SJSA1 (cell line): ENCODE measurements around the gene EEF1A2. TPM values are rescaled to one million over a fixed set of nuclear protein-coding genes. Genes with fewer than 3 reads are reported as not detected.

ENCODE experiments used
- DNase-seq, 2 experiments: peaks; one replicate each; pipeline ENCODE4 v3.0.0-alpha.2; 2015 to 2020; ENCODE audit warnings: low spot score in 2 of 2, low read depth in 1 of 2
- H3K27ac ChIP-seq: fragments of 250-450 bp; sonication (Bioruptor Pico); 2 replicates; pipeline ENCODE4 v1.5.1; 2020; ENCODE audit warnings: mild to moderate bottlenecking, moderate library complexity
- H3K27me3 ChIP-seq: fragments of 250-450 bp; sonication (Bioruptor Pico); replicated peaks from 2 replicates; pipeline ENCODE4 v1.5.1; 2020; ENCODE audit warnings: mild to moderate bottlenecking, moderate library complexity
- H3K36me3 ChIP-seq: fragments of 250-450 bp; sonication (Bioruptor Pico); 2 replicates; pipeline ENCODE4 v1.5.1; 2020; ENCODE audit warnings: mild to moderate bottlenecking
- H3K4me1 ChIP-seq: fragments of 250-450 bp; sonication (Bioruptor Pico); replicated peaks from 2 replicates; pipeline ENCODE4 v1.6.1; 2021; ENCODE audit warnings: mild to moderate bottlenecking
- H3K4me3 ChIP-seq: fragments of 250-450 bp; sonication (Bioruptor Pico); 2 replicates; pipeline ENCODE4 v1.5.1; 2020; ENCODE audit warnings: mild to moderate bottlenecking
- H3K9me3 ChIP-seq: fragments of 250-450 bp; sonication (Bioruptor Pico); replicated peaks from 2 replicates; pipeline ENCODE4 v1.5.1; 2020; ENCODE audit warnings: mild to moderate bottlenecking
- total RNA-seq: library from RNA; depleted of rRNA; stranded (reverse); fragments of >200 nt; shearing (Covaris generic); gene quantifications from 2 replicates; pipeline ENCODE4 v1.2.3, GENCODE V29; 2014

Gene EEF1A2
- total RNA-seq, 1 experiment from 2014 or later = 13.0 TPM

- Histone ChIP-seq H3K36me3 (no peaks in the 10 kb centered on the region), H3K4me1 (peaks cover 20% of the 10 kb centered on the region), H3K27me3 (peaks cover 20% of the 10 kb centered on the region), H3K9me3 (no peaks in the 10 kb centered on the region), H3K27ac (no peak overlapping the region), H3K4me3 (no peak overlapping the region)
- DNase-seq = peak; percentile 60 to 71
Observed at GRCh38 chr20:63495741-63496595, 2.9 kb downstream of the EEF1A2 start.

GRCh38 chr20:63495167-63495720 is 3.6 kb downstream of the EEF1A2 start:
- H3K36me3 ChIP-seq = no peaks in the 10 kb centered on the region
- no peak overlapping the region for H3K4me3 ChIP-seq
- peaks cover 20% of the 10 kb centered on the region for H3K27me3 ChIP-seq
- H3K9me3 ChIP-seq = no peaks in the 10 kb centered on the region
- peaks cover 20% of the 10 kb centered on the region for H3K4me1 ChIP-seq
- H3K27ac ChIP-seq = no peak overlapping the region
- no peak for DNase-seq

GRCh38 chr20:63494420-63495166 is 4.3 kb downstream of the EEF1A2 start:
- DNase-seq = no peak
- no peaks in the 10 kb centered on the region for H3K9me3 ChIP-seq
- no peak overlapping the region for H3K27ac ChIP-seq

GRCh38 chr20:63494084-63494419 is 4.8 kb downstream of the EEF1A2 start:
- no peak overlapping the region for H3K4me3 ChIP-seq
- H3K36me3 ChIP-seq = no peaks in the 10 kb centered on the region
- H3K4me1 ChIP-seq = peaks cover 17% of the 10 kb centered on the region
- no peak overlapping the region for H3K27ac ChIP-seq
- H3K27me3 ChIP-seq = peaks cover 12% of the 10 kb centered on the region
- no peak for DNase-seq
- H3K9me3 ChIP-seq = no peaks in the 10 kb centered on the region

More at GRCh38 chr20:63494420-63495166, 4.3 kb downstream of the EEF1A2 start:
- no peak overlapping the region for H3K4me3 ChIP-seq
- peaks cover 20% of the 10 kb centered on the region for H3K4me1 ChIP-seq
- peaks cover 16% of the 10 kb centered on the region for H3K27me3 ChIP-seq
- no peaks in the 10 kb centered on the region for H3K36me3 ChIP-seq

GRCh38 chr20:63493563-63494020 is 5.3 kb downstream of the EEF1A2 start:
- H3K27ac ChIP-seq = no peak overlapping the region
- no peak for DNase-seq
- H3K36me3 ChIP-seq = no peaks in the 10 kb centered on the region
- peaks cover 12% of the 10 kb centered on the region for H3K27me3 ChIP-seq
- no peaks in the 10 kb centered on the region for H3K9me3 ChIP-seq
- no peak overlapping the region for H3K4me3 ChIP-seq
- H3K4me1 ChIP-seq = peaks cover 17% of the 10 kb centered on the region

GRCh38 chr20:63492982-63493381 is 5.9 kb downstream of the EEF1A2 start:
- Histone ChIP-seq H3K27ac (no peak overlapping the region), H3K27me3 (peaks cover 7% of the 10 kb centered on the region), H3K36me3 (no peaks in the 10 kb centered on the region), H3K4me3 (no peak overlapping the region), H3K9me3 (no peaks in the 10 kb centered on the region), H3K4me1 (peaks cover 12% of the 10 kb centered on the region)
- DNase-seq = no peak

GRCh38 chr20:63492518-63492917 is 6.4 kb downstream of the EEF1A2 start:
- no peak for DNase-seq
- no peaks in the 10 kb centered on the region for H3K36me3 ChIP-seq

GRCh38 chr20:63491635-63492230 is 7.2 kb downstream of the EEF1A2 start:
- no peaks in the 10 kb centered on the region for H3K27me3 ChIP-seq
- H3K9me3 ChIP-seq = no peaks in the 10 kb centered on the region
- DNase-seq = no peak
- H3K4me1 ChIP-seq = peaks cover 5% of the 10 kb centered on the region
- H3K27ac ChIP-seq = no peak overlapping the region
- H3K4me3 ChIP-seq = no peak overlapping the region
- no peaks in the 10 kb centered on the region for H3K36me3 ChIP-seq

More at GRCh38 chr20:63492518-63492917, 6.4 kb downstream of the EEF1A2 start:
- Histone ChIP-seq H3K4me1 (peaks cover 7% of the 10 kb centered on the region), H3K27ac (no peak overlapping the region), H3K27me3 (peaks cover 3% of the 10 kb centered on the region), H3K9me3 (no peaks in the 10 kb centered on the region), H3K4me3 (no peak overlapping the region)

- no peak for DNase-seq
- no peaks in the 10 kb centered on the region for H3K4me1 ChIP-seq
- H3K27ac ChIP-seq = no peak overlapping the region
Observed at GRCh38 chr20:63491078-63491477, 7.8 kb downstream of the EEF1A2 start.

GRCh38 chr20:63490416-63490815 is 8.5 kb downstream of the EEF1A2 start:
- no peak for DNase-seq
- no peaks in the 10 kb centered on the region; the same call in 1 of the 2 replicates for H3K27me3 ChIP-seq
- no peak overlapping the region for H3K4me3 ChIP-seq
- H3K9me3 ChIP-seq = no peaks in the 10 kb centered on the region
- no peaks in the 10 kb centered on the region for H3K36me3 ChIP-seq
- H3K27ac ChIP-seq = no peak overlapping the region
- H3K4me1 ChIP-seq = no peaks in the 10 kb centered on the region

More at GRCh38 chr20:63491078-63491477, 7.8 kb downstream of the EEF1A2 start:
- Histone ChIP-seq H3K27me3 (no peaks in the 10 kb centered on the region), H3K4me3 (no peak overlapping the region), H3K9me3 (no peaks in the 10 kb centered on the region), H3K36me3 (no peaks in the 10 kb centered on the region)

GRCh38 chr20:63488315-63489251 is 10.3 kb downstream of the EEF1A2 start:
- no peaks in the 10 kb centered on the region for H3K9me3 ChIP-seq
- H3K4me3 ChIP-seq = no peak overlapping the region
- no peaks in the 10 kb centered on the region for H3K36me3 ChIP-seq
- H3K27me3 ChIP-seq = peaks cover 8% of the 10 kb centered on the region
- peaks cover 2% of the 10 kb centered on the region for H3K4me1 ChIP-seq
- no peak for DNase-seq
- no peak overlapping the region for H3K27ac ChIP-seq

- no peaks in the 10 kb centered on the region for H3K9me3 ChIP-seq
- H3K4me3 ChIP-seq = no peak overlapping the region
- no peak for DNase-seq
- peaks cover 15% of the 10 kb centered on the region for H3K27me3 ChIP-seq
- no peaks in the 10 kb centered on the region for H3K36me3 ChIP-seq
- no peak overlapping the region for H3K27ac ChIP-seq
- peaks cover 10% of the 10 kb centered on the region for H3K4me1 ChIP-seq
Observed at GRCh38 chr20:63487781-63488241, 11.1 kb downstream of the EEF1A2 start.
